Epithelial cell of proximal tubule (primary cell): ENCODE results near the gene CREB3L2. TPM values are rescaled to one million over a fixed set of nuclear protein-coding genes. Genes with fewer than 3 reads are reported as not detected.

ENCODE experiments used
- DNase-seq: peaks from one replicate; pipeline ENCODE4 v3.0.0-alpha.2; 2011; ENCODE audit warnings: low read depth
- H3K4me3 ChIP-seq: 2 replicates; pipeline ENCODE4 v1.5.1; 2011; ENCODE audit warnings: low read depth, mild to moderate bottlenecking, low read length
- total RNA-seq: library from RNA; depleted of rRNA; stranded (reverse); fragments of >200 nt; gene quantifications from 2 replicates; pipeline ENCODE4 v1.2.3, GENCODE V29; 2015
- TF ChIP-seq, protein P1 (sequence below): conservative IDR thresholded peaks from 2 replicates; pipeline ENCODE4 v1.5.1; 2012; ENCODE audit warnings: low read depth, mild to moderate bottlenecking, low read length

The CREB3L2 gene
- total RNA-seq, 1 donor from 2014 or later: 18.3 TPM

DNA sequence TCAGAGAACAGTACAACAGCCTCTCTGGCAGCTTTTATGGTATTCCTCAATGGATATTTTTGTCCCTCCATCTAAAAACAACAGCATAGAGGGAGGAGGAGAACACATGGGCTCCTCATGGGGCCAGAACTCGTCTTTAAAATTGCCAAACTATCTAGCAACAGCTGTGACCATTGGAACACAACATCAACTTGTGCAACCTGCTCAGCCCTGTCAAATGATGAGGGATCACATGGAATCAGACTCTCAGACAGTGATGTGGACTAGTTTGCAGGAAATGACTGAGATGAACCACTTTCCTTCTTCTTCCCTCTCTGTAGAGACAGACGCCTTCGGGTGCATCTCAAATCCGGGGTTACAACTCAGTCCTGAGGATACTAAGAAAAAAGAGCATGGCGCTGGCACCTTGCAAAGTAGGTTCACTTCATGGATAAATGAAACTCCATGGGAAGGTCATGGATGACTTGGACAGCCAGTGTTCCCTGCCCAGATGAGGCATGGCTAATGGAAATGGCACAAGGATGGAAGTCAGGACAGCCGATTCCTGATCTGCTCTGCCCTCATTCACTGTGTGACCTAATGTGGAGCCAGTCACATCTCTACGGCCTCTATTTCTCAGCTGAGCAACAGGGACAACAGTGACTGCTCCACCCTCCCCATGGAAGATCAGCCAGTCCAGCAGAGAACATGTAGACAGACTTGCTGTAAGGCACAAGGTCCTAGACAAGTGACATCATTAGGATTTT is 130.5 kb downstream of the CREB3L2 start:
- TF ChIP-seq, protein P1, sequence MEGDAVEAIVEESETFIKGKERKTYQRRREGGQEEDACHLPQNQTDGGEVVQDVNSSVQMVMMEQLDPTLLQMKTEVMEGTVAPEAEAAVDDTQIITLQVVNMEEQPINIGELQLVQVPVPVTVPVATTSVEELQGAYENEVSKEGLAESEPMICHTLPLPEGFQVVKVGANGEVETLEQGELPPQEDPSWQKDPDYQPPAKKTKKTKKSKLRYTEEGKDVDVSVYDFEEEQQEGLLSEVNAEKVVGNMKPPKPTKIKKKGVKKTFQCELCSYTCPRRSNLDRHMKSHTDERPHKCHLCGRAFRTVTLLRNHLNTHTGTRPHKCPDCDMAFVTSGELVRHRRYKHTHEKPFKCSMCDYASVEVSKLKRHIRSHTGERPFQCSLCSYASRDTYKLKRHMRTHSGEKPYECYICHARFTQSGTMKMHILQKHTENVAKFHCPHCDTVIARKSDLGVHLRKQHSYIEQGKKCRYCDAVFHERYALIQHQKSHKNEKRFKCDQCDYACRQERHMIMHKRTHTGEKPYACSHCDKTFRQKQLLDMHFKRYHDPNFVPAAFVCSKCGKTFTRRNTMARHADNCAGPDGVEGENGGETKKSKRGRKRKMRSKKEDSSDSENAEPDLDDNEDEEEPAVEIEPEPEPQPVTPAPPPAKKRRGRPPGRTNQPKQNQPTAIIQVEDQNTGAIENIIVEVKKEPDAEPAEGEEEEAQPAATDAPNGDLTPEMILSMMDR: no peak
- no peak overlapping the region for H3K4me3 ChIP-seq
- DNase-seq: no peak

DNA sequence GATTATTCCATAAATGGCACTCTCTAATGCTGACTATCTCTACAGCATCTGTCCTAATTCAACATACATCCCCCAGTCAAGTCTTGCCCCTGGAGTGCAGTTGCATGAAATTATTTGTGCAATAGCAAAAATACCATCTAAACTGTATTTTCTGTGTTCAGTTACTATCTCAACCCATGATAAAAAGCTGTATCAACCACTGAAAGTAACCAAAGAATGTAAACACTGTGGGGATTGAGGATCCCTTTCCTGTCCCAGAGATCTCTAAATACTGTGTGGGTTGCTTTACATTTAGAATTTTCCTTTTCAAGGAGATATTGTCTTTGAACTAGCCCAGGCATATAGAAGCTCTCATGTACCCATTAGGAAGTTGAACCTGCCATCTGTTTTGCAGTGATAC is 131.2 kb downstream of the CREB3L2 start:
- no peak overlapping the region for H3K4me3 ChIP-seq
- TF ChIP-seq, protein P1: no peak
- DNase-seq: no peak

DNA sequence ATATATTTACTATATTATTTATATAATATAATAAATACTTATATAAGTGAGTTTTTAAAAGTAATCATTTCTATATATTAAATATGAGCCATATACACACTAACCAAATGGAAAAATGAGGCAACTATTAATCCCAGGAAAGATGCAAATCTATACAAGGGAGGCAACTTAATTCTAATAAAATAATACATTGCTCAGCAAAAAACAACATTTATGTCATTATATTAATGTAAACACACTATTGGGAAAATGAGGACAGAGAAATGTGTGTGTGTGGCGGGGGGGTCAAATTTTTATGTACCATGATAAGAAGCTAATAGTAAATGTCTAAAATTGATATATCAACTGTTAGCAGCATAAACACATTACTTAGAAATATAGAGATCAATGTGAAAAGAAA is 131.8 kb downstream of the CREB3L2 start:
- TF ChIP-seq, protein P1: no peak
- DNase-seq: no peak
- no peak overlapping the region for H3K4me3 ChIP-seq

DNA sequence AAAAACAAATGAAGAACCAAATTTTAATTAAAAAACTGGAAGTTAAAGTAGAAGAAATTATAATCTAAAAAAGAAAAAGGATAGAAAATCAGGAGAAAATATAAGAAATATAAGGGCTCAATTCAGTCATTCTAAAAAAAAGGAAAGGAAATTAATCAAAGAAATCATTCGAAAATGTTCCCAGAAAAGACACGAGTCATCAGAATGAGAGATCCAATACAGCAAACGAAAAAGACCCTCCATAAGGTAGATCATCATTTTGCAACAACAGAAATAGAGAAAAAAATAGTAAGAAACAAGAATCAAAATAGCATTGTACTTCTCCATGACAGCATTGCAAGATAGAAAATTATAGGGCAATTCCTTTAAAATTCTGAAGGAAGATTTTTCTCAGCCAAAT is 132.6 kb downstream of the CREB3L2 start:
- no peak overlapping the region for H3K4me3 ChIP-seq
- TF ChIP-seq, protein P1: no peak
- no peak for DNase-seq

DNA sequence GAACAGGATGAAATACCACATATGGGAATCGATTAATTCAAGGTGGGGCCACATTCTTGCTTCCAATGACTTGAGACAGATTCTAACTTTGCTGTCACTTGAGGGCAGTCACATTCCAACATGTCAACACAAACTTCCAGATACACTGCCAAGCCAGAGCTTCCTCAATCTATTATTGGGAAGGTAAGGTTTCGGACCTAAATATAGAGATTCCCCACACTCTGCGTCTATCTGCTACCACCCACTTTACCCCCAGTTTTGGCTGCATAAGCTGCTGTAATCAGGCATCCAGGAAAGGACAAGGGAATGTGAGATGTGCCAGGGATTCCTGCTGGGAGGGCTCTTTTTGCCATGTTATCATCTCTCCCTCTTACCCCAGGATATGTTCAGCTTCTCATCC is 134.6 kb downstream of the CREB3L2 start:
- DNase-seq: no peak
- no peak overlapping the region for H3K4me3 ChIP-seq
- TF ChIP-seq, protein P1: no peak

DNA sequence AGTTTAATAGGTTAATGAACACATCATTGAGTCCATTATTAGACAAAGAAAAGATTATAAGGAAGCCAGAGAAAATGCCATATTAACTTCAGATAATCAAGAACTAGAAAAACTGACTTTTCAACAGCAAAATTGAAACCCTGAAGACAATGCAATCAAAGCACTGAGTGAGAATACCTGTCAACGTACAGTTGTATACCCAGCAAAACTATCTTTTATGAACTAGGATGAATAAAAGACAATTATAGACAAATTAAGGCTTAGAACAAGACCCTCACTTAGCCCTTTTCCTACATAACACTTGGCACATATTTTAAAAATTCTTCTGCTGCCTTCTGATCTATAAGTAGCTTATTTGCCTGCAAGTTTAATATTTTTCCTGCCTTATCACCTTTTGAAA is 136.1 kb downstream of the CREB3L2 start:
- no peak for DNase-seq
- TF ChIP-seq, protein P1: no peak
- H3K4me3 ChIP-seq: no peak overlapping the region

DNA sequence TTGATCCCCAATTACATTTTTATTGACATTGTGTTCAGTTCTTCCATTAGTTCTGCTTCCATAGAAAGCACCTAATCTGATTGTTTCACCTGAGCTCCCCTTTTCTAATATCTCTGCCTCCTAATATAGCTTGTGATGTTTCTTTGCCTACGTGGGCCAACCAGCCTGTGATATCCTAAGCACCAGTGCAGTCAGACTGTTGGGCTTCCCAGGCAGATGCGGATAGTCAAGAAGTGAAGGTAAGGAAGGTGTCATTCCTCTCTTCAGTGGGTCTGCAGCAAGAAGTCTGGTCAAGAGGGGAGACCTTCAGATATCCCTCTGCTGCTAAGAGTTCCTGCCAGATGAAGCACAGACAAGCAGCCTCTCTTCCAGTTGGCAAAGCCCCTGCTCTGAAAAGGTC is 138.9 kb downstream of the CREB3L2 start:
- TF ChIP-seq, protein P1: no peak
- DNase-seq: no peak
- H3K4me3 ChIP-seq: no peak overlapping the region
